D721Med (cell line): ENCODE data around the gene ATXN1.

Experiments
- DNase-seq: peaks from one replicate; pipeline ENCODE4 v3.0.0; 2011; ENCODE audit warnings: low spot score; ENCODE audit not compliant: insufficient read length
- FAIRE-seq: peaks from 2 replicates; lab custom pipeline; 2011; peaks lifted over from hg19 to GRCh38; lab: Jason Lieb, UNC
- CTCF ChIP-seq: IDR thresholded peaks from 2 replicates; pipeline ENCODE4 v1.5.1; 2012; ENCODE audit warnings: mild to moderate bottlenecking, control low read depth; ENCODE audit not compliant: insufficient read depth; ENCODE audit errors: missing control alignments

The ATXN1 gene

GRCh38 chr6:16660157-16660497, 101.1 kb downstream of the ATXN1 start:
- FAIRE-seq (no peak), DNase-seq (no peak)

GRCh38 chr6:16659466-16660156, 101.6 kb downstream of the ATXN1 start:
- DNase-seq (no peak), FAIRE-seq (no peak)
- no peak for TF ChIP-seq CTCF

More at GRCh38 chr6:16660157-16660497, 101.1 kb downstream of the ATXN1 start:
- no peak for TF ChIP-seq CTCF

- DNase-seq = no peak
- FAIRE-seq = no peak
- no peak for TF ChIP-seq CTCF
Observed at GRCh38 chr6:16658348-16659034, 102.8 kb downstream of the ATXN1 start.

- DNase-seq (no peak), FAIRE-seq (no peak)
Observed at GRCh38 chr6:16657768-16658167, 103.5 kb downstream of the ATXN1 start.

GRCh38 chr6:16656451-16656850, 104.8 kb downstream of the ATXN1 start:
- FAIRE-seq (no peak), DNase-seq (no peak)
- no peak for TF ChIP-seq CTCF

More at GRCh38 chr6:16657768-16658167, 103.5 kb downstream of the ATXN1 start:
- TF ChIP-seq CTCF = no peak

GRCh38 chr6:16654701-16655100, 106.6 kb downstream of the ATXN1 start:
- no peak for TF ChIP-seq CTCF
- FAIRE-seq (no peak), DNase-seq (no peak)

GRCh38 chr6:16653226-16653625, 108.0 kb downstream of the ATXN1 start:
- FAIRE-seq (no peak), DNase-seq (no peak)

More at GRCh38 chr6:16653226-16653625, 108.0 kb downstream of the ATXN1 start:
- TF ChIP-seq CTCF = no peak
